CD14-positive monocyte (primary cell): ENCODE data around the gene PRLR. TPM values are rescaled to one million over a fixed set of nuclear protein-coding genes. Genes with fewer than 3 reads are reported as not detected.

ENCODE experiments used
- DNase-seq, 3 donors: peaks; one replicate each; pipeline ENCODE4 v3.0.0-alpha.2; 2011 to 2022
- H2AFZ ChIP-seq: 2 replicates; pipeline ENCODE4 v1.6.0; 2012; ENCODE audit warnings: mild to moderate bottlenecking, low read depth, low read length, inconsistent platforms; ENCODE audit not compliant: insufficient read depth, poor library complexity, severe bottlenecking
- H3K27ac ChIP-seq, 2 donors: 1 replicate in 1 of 2; 2 replicates in 1 of 2; pipeline ENCODE4 v1.5.1; 2012 to 2013; ENCODE audit warnings: low read length in 2 of 2, control low read depth in 1 of 2, inconsistent platforms in 1 of 2, low read depth in 1 of 2, mild to moderate bottlenecking in 1 of 2
- H3K27me3 ChIP-seq, 2 donors: one replicate each; pipeline versions ENCODE4 v1.6.0 to v1.6.1; 2011 to 2013; ENCODE audit warnings: low read length in 2 of 2; ENCODE audit not compliant: control insufficient read depth in 2 of 2, insufficient read depth in 2 of 2
- H3K36me3 ChIP-seq, 2 donors: replicated peaks in 1 of 2; 1 replicate in 1 of 2; 2 replicates in 1 of 2; pipeline versions ENCODE4 v1.5.1 to v1.6.1; 2012 to 2013; ENCODE audit warnings: low read length in 2 of 2, control low read depth in 1 of 2, inconsistent platforms in 1 of 2, mild to moderate bottlenecking in 1 of 2; ENCODE audit not compliant: insufficient read depth in 2 of 2, control insufficient read depth in 1 of 2
- H3K4me1 ChIP-seq, 2 donors: 1 replicate in 1 of 2; 2 replicates in 1 of 2; pipeline versions ENCODE4 v1.5.1 to v1.6.1; 2012 to 2013; ENCODE audit warnings: low read length in 2 of 2, control low read depth in 1 of 2, inconsistent platforms in 1 of 2, mild to moderate bottlenecking in 1 of 2, moderate library complexity in 1 of 2; ENCODE audit not compliant: insufficient read depth in 2 of 2, control insufficient read depth in 1 of 2
- H3K4me2 ChIP-seq: replicated peaks from 2 replicates; pipeline ENCODE3; 2012; ENCODE audit warnings: low read length, moderate library complexity, mild to moderate bottlenecking; ENCODE audit not compliant: poor library complexity, severe bottlenecking; ENCODE audit errors: extremely low read depth
- H3K4me3 ChIP-seq, 3 experiments: fragments of 200-600 bp in 1 of 3; sonication (generic) in 1 of 3; replicated peaks in 1 of 3; 1 replicate in 2 of 3; 2 replicates in 1 of 3; pipeline ENCODE4 v1.5.1; 2011 to 2013; ENCODE audit warnings: low read length in 3 of 3, mild to moderate bottlenecking in 3 of 3, control low read depth in 2 of 3, low read depth in 2 of 3, inconsistent platforms in 1 of 3, moderate library complexity in 1 of 3
- H3K79me2 ChIP-seq: 2 replicates; pipeline ENCODE4 v1.6.0; 2012; ENCODE audit warnings: mild to moderate bottlenecking, control low read depth, inconsistent platforms, low read length, moderate library complexity; ENCODE audit not compliant: insufficient read depth
- H3K9ac ChIP-seq: 2 replicates; pipeline ENCODE4 v1.6.0; 2017; ENCODE audit warnings: low read length, mild to moderate bottlenecking; ENCODE audit not compliant: insufficient read depth, poor library complexity, severe bottlenecking
- H3K9me3 ChIP-seq, 2 donors: replicated peaks in 1 of 2; 1 replicate in 1 of 2; 2 replicates in 1 of 2; pipeline versions ENCODE4 v1.5.1 to v1.6.1; 2012 to 2013; ENCODE audit warnings: low read length in 2 of 2, control low read depth in 1 of 2; ENCODE audit not compliant: control insufficient read depth in 1 of 2, insufficient read depth in 1 of 2
- H4K20me1 ChIP-seq: 2 replicates; pipeline ENCODE4 v1.6.0; 2012; ENCODE audit warnings: mild to moderate bottlenecking, low read length, control low read depth, moderate library complexity; ENCODE audit not compliant: insufficient read depth
- H3K27ac Mint-ChIP-seq, 7 donors: one replicate each; pipeline ENCODE4 v1.8.0; 2020; ENCODE audit warnings: mild to moderate bottlenecking in 7 of 7, mixed read lengths in 7 of 7, moderate library complexity in 6 of 7, inconsistent platforms in 2 of 7
- H3K27me3 Mint-ChIP-seq, 3 donors: one replicate each; pipeline ENCODE4 v1.8.0; 2021 to 2022; ENCODE audit warnings: low read depth in 3 of 3, mild to moderate bottlenecking in 3 of 3, mixed read lengths in 3 of 3, moderate library complexity in 3 of 3, inconsistent platforms in 1 of 3
- H3K36me3 Mint-ChIP-seq, 2 donors: one replicate each; pipeline ENCODE4 v1.8.0; 2020; ENCODE audit warnings: mixed read lengths in 2 of 2, inconsistent platforms in 1 of 2, mild to moderate bottlenecking in 1 of 2
- H3K4me1 Mint-ChIP-seq: one replicate; pipeline ENCODE4 v1.8.0; 2020; ENCODE audit warnings: mild to moderate bottlenecking, mixed read lengths
- H3K4me3 Mint-ChIP-seq, 2 donors: one replicate each; pipeline ENCODE4 v1.8.0; 2020; ENCODE audit warnings: mild to moderate bottlenecking in 2 of 2, mixed read lengths in 2 of 2, moderate library complexity in 1 of 2
- H3K9me3 Mint-ChIP-seq, 7 donors: one replicate each; pipeline ENCODE4 v1.8.0; 2020 to 2022; ENCODE audit warnings: mixed read lengths in 7 of 7, mild to moderate bottlenecking in 6 of 7, moderate library complexity in 6 of 7, inconsistent platforms in 2 of 7
- WGBS: methylation state at CpG from one replicate; pipeline ENCODE4 v1.1.5; 2013; ENCODE audit warnings: missing lambda C conversion rate; ENCODE audit not compliant: insufficient coverage; 5-methylcytosine and 5-hydroxymethylcytosine counted together
- intact Hi-C, 2 donors: fragments of 100-400 bp; cut with micrococcal nuclease; formaldehyde crosslinking; loops; one replicate each; pipeline versions ENCODE4 v1.15.0 to v1.15.1; 2023
- polyA plus RNA-seq, 3 donors: library from polyadenylated mRNA; depleted of rRNA in 1 of 3; unstranded in 2 of 3; stranded (reverse) in 1 of 3; fragments of 300-500 nt in 2 of 3; fragments of >200 nt in 1 of 3; fragmentation: Illumina TruSeq in 2 of 3; gene quantifications; 1 replicate in 2 of 3; 2 replicates in 1 of 3; pipeline ENCODE4 v1.2.3, GENCODE V29; 2012 to 2021
- TF ChIP-seq, protein P1 (sequence below): fragments of 200-600 bp; IDR thresholded peaks from one replicate; pipeline ENCODE4 v1.8.0; 2022; ENCODE audit warnings: antibody characterized with exemption, mild to moderate bottlenecking

Gene PRLR
- polyA plus RNA-seq, 3 donors, result 0.12 to 1.7 (median 0.88) TPM

DNA sequence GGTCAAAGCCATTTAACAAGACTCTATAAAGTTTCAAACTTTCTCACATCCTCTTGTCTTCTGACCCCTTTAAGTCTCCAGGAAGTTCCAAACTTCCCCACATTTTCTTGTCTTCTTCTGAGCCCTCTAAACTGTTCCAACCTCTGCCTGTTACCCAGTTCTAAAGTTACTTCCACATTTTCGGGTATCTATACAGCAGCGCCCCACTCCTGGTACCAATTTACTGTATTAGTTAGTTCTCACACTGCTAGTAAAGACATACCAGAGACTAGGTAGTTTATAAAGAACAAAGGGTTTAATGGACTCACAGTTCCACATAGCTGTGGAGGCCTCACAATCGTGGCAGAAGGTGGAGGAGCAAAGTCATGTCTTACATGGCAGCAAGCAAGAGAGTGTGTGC is 23.3 kb upstream of the PRLR start:
- TF ChIP-seq, protein P1, sequence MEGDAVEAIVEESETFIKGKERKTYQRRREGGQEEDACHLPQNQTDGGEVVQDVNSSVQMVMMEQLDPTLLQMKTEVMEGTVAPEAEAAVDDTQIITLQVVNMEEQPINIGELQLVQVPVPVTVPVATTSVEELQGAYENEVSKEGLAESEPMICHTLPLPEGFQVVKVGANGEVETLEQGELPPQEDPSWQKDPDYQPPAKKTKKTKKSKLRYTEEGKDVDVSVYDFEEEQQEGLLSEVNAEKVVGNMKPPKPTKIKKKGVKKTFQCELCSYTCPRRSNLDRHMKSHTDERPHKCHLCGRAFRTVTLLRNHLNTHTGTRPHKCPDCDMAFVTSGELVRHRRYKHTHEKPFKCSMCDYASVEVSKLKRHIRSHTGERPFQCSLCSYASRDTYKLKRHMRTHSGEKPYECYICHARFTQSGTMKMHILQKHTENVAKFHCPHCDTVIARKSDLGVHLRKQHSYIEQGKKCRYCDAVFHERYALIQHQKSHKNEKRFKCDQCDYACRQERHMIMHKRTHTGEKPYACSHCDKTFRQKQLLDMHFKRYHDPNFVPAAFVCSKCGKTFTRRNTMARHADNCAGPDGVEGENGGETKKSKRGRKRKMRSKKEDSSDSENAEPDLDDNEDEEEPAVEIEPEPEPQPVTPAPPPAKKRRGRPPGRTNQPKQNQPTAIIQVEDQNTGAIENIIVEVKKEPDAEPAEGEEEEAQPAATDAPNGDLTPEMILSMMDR, result no peak
- H3K4me3 ChIP-seq, result no peak overlapping the region
- no peak overlapping the region for H3K4me3 Mint-ChIP-seq
- H3K9me3 Mint-ChIP-seq, result peaks cover 21 to 35% (median 26%) of the 10 kb centered on the region in 7 donors
- no peak overlapping the region for H3K27ac ChIP-seq
- H3K27me3 ChIP-seq, result no peaks in the 10 kb centered on the region
- H3K9ac ChIP-seq, result no peak overlapping the region
- no peak overlapping the region for H2AFZ ChIP-seq
- intact Hi-C loops, result no loop called here
- no peaks in the 10 kb centered on the region for H3K4me1 ChIP-seq
- no peaks in the 10 kb centered on the region for H3K79me2 ChIP-seq
- H3K9me3 ChIP-seq, result peaks cover 12 to 17% of the 10 kb centered on the region in 2 donors
- H4K20me1 ChIP-seq, result no peaks in the 10 kb centered on the region
- H3K4me1 Mint-ChIP-seq, result peaks cover 9% of the 10 kb centered on the region
- no peak overlapping the region for H3K4me2 ChIP-seq
- 83% methylated on average over 1 of the region's 3 CpGs for WGBS
- peaks cover 0 to 2% of the 10 kb centered on the region in 2 donors for H3K36me3 Mint-ChIP-seq
- H3K27ac Mint-ChIP-seq, result peak overlapping the region in 1 of 7 donors; percentile 32
- peaks cover 0 to 3% (median under 1%) of the 10 kb centered on the region in 3 donors for H3K27me3 Mint-ChIP-seq
- no peaks in the 10 kb centered on the region for H3K36me3 ChIP-seq
- DNase-seq, result no peak

DNA sequence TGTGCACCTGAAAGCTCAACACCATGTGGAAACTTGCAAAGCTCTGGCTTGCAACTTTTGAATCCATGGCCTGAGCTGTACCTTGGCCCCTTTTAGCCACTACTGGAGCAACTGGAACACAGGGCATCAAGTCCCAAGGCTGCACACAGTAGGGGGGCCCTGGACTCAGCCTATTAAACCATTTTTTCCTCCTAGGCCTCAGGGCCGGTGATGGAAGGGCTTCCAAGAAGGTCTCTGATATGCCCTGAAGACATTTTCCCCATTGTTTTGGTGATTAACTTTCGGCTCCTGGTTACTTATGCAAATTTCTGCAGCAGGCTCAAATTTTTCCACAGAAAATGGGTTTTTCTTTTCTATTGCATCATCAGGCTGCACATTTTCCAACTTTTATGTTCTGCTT is 22.7 kb upstream of the PRLR start:
- H3K4me2 ChIP-seq, result no peak overlapping the region
- no peak overlapping the region for H3K4me3 ChIP-seq
- Mint-ChIP-seq H3K27me3 (peaks cover 0 to 3% (median 3%) of the 10 kb centered on the region in 3 donors), H3K9me3 (peaks cover 21 to 35% (median 25%) of the 10 kb centered on the region in 7 donors), H3K4me3 (no peak overlapping the region), H3K36me3 (peaks cover 0 to 2% of the 10 kb centered on the region in 2 donors), H3K4me1 (peaks cover 9% of the 10 kb centered on the region), H3K27ac (no peak overlapping the region)
- intact Hi-C loops, result no loop called here
- 100% methylated on average over 2 of the region's 2 CpGs for WGBS
- no peaks in the 10 kb centered on the region for H3K79me2 ChIP-seq
- H4K20me1 ChIP-seq, result no peaks in the 10 kb centered on the region
- H3K9me3 ChIP-seq, result peaks cover 12 to 17% of the 10 kb centered on the region in 2 donors
- DNase-seq, result no peak
- no peaks in the 10 kb centered on the region for H3K27me3 ChIP-seq
- no peaks in the 10 kb centered on the region for H3K4me1 ChIP-seq
- no peak overlapping the region for H3K9ac ChIP-seq
- H2AFZ ChIP-seq, result no peak overlapping the region
- TF ChIP-seq, protein P1, result no peak
- H3K27ac ChIP-seq, result no peak overlapping the region
- no peaks in the 10 kb centered on the region for H3K36me3 ChIP-seq
